Neural progenitor cell (in vitro differentiated cells): Measurements from ENCODE around the gene EFTUD2. TPM values are rescaled to one million over a fixed set of nuclear protein-coding genes. Genes with fewer than 3 reads are reported as not detected.
A peak's percentile ranks its signal among the peaks of the same experiment; 100 is the strongest.

Source experiments
- DNase-seq: peaks from one replicate; pipeline ENCODE4 v3.0.0-alpha.2; 2016; ENCODE audit warnings: low spot score
- H2AFZ ChIP-seq: fragments of 200-600 bp; sonication (generic); replicated peaks from 2 replicates; pipeline ENCODE4 v1.6.1; 2016; ENCODE audit warnings: antibody characterized with exemption
- H3F3A ChIP-seq: fragments of 200-600 bp; sonication (generic); 2 replicates; pipeline ENCODE4 v1.6.1; 2016; ENCODE audit warnings: antibody characterized with exemption, low read depth
- H3K27ac ChIP-seq: fragments of 200-600 bp; sonication (generic); 2 replicates; pipeline ENCODE4 v1.5.1; 2016; ENCODE audit warnings: mild to moderate bottlenecking
- H3K27me3 ChIP-seq: fragments of 200-600 bp; sonication (generic); 2 replicates; pipeline ENCODE4 v1.6.1; 2016; ENCODE audit warnings: mild to moderate bottlenecking, moderate library complexity
- H3K36me3 ChIP-seq: fragments of 200-600 bp; sonication (generic); 2 replicates; pipeline ENCODE4 v1.5.1; 2016
- H3K4me1 ChIP-seq: fragments of 200-600 bp; sonication (generic); 2 replicates; pipeline ENCODE4 v1.6.1; 2016; ENCODE audit warnings: mixed run types
- H3K4me2 ChIP-seq: fragments of 200-600 bp; sonication (generic); 2 replicates; pipeline ENCODE4 v1.6.1; 2016
- H3K4me3 ChIP-seq: fragments of 200-600 bp; sonication (generic); 2 replicates; pipeline ENCODE4 v1.5.1; 2016
- H3K79me2 ChIP-seq: fragments of 200-600 bp; sonication (generic); 2 replicates; pipeline ENCODE4 v1.6.1; 2016; ENCODE audit warnings: low read depth
- H3K9ac ChIP-seq: fragments of 200-600 bp; sonication (generic); 2 replicates; pipeline ENCODE4 v1.6.1; 2016
- H3K9me3 ChIP-seq: fragments of 200-600 bp; sonication (generic); 2 replicates; pipeline ENCODE4 v1.5.1; 2016; ENCODE audit warnings: low read depth
- H4K20me1 ChIP-seq: fragments of 200-600 bp; sonication (generic); 2 replicates; pipeline ENCODE4 v1.6.1; 2016; ENCODE audit warnings: low read depth
- H3K27ac Mint-ChIP-seq: 3 replicates; pipeline ENCODE4 v1.8.0; 2021; ENCODE audit warnings: mixed read lengths
- H3K27me3 Mint-ChIP-seq: 2 replicates; pipeline ENCODE4 v1.8.0; 2022; ENCODE audit warnings: low read depth, mild to moderate bottlenecking, inconsistent platforms, moderate library complexity, mixed read lengths; ENCODE audit not compliant: insufficient read depth
- H3K36me3 Mint-ChIP-seq: 3 replicates; pipeline ENCODE4 v1.8.0; 2021; ENCODE audit warnings: mixed read lengths
- H3K4me1 Mint-ChIP-seq: 3 replicates; pipeline ENCODE4 v1.8.0; 2021; ENCODE audit warnings: mixed read lengths
- H3K4me3 Mint-ChIP-seq: 3 replicates; pipeline ENCODE4 v1.8.0; 2021; ENCODE audit warnings: mild to moderate bottlenecking, moderate library complexity, mixed read lengths
- H3K9me3 Mint-ChIP-seq: 3 replicates; pipeline ENCODE4 v1.8.0; 2020; ENCODE audit warnings: mixed read lengths
- EZH2 ChIP-seq: fragments of 200-600 bp; sonication (generic); IDR thresholded peaks from 2 replicates; pipeline ENCODE4 v1.6.1; 2017; ENCODE audit warnings: antibody characterized with exemption, mild to moderate bottlenecking, moderate library complexity
- EZH2phosphoT487 ChIP-seq: fragments of 200-600 bp; sonication (generic); IDR thresholded peaks from 2 replicates; pipeline ENCODE4 v1.6.1; 2017; ENCODE audit warnings: antibody characterized with exemption
- total RNA-seq: library from RNA; depleted of rRNA; stranded (reverse); fragments of >200 nt; gene quantifications from 2 replicates; pipeline ENCODE4 v1.2.3, GENCODE V29; 2015; ENCODE audit warnings: low replicate concordance
- TF ChIP-seq, protein P1 (sequence below): fragments of 200-600 bp; sonication (generic); IDR thresholded peaks from 2 replicates; pipeline ENCODE4 v1.5.1; 2017; ENCODE audit warnings: antibody characterized with exemption, mild to moderate bottlenecking

EFTUD2 gene
- total RNA-seq, 1 donor from 2014 or later = 185 TPM

DNA sequence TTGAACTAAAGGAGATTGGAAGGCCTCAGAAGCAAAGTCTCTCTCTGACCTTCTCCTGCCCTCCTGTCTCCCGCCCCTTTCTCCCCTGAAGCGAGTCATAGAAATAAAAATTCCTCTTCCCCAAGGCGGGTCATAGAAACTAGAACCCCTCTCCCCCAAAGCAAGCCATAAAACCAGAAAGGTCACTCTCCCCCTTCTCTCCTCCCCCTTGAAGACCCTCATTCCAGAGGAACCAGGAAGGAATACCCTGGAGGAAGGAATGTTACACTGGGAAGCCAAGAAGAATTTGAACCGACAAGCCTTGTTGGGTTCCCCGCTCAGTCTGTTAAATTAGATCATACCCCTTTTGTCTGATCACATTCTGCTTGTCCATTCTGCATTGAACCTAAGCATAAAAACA lies 66.4 kb downstream of the EFTUD2 start:
- peaks cover 28% of the 10 kb centered on the region for H3K79me2 ChIP-seq
- H3K36me3 ChIP-seq = no peaks in the 10 kb centered on the region
- H3K4me1 Mint-ChIP-seq = peaks cover 22% of the 10 kb centered on the region
- TF ChIP-seq EZH2phosphoT487 = no peak
- TF ChIP-seq EZH2 = no peak
- TF ChIP-seq, protein P1, sequence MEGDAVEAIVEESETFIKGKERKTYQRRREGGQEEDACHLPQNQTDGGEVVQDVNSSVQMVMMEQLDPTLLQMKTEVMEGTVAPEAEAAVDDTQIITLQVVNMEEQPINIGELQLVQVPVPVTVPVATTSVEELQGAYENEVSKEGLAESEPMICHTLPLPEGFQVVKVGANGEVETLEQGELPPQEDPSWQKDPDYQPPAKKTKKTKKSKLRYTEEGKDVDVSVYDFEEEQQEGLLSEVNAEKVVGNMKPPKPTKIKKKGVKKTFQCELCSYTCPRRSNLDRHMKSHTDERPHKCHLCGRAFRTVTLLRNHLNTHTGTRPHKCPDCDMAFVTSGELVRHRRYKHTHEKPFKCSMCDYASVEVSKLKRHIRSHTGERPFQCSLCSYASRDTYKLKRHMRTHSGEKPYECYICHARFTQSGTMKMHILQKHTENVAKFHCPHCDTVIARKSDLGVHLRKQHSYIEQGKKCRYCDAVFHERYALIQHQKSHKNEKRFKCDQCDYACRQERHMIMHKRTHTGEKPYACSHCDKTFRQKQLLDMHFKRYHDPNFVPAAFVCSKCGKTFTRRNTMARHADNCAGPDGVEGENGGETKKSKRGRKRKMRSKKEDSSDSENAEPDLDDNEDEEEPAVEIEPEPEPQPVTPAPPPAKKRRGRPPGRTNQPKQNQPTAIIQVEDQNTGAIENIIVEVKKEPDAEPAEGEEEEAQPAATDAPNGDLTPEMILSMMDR = peak; percentile 27
- no peaks in the 10 kb centered on the region for H3K9me3 Mint-ChIP-seq
- peak; percentile 32 for DNase-seq
- peak overlapping the region; percentile 8 for H3K4me3 Mint-ChIP-seq
- H3K36me3 Mint-ChIP-seq = no peaks in the 10 kb centered on the region
- H3F3A ChIP-seq = peaks cover 23% of the 10 kb centered on the region
- peaks cover 9% of the 10 kb centered on the region for H3K27me3 Mint-ChIP-seq
- no peak overlapping the region for H3K27ac Mint-ChIP-seq
- H3K4me1 ChIP-seq = peaks cover 17% of the 10 kb centered on the region
- no peaks in the 10 kb centered on the region for H3K9me3 ChIP-seq
- H3K4me3 ChIP-seq = no peak overlapping the region
- no peaks in the 10 kb centered on the region for H3K27me3 ChIP-seq
- no peak overlapping the region for H3K4me2 ChIP-seq
- H4K20me1 ChIP-seq = peaks cover 12% of the 10 kb centered on the region
- H3K27ac ChIP-seq = no peak overlapping the region
- no peak overlapping the region for H3K9ac ChIP-seq
- peak overlapping the region; percentile 19 for H2AFZ ChIP-seq

DNA sequence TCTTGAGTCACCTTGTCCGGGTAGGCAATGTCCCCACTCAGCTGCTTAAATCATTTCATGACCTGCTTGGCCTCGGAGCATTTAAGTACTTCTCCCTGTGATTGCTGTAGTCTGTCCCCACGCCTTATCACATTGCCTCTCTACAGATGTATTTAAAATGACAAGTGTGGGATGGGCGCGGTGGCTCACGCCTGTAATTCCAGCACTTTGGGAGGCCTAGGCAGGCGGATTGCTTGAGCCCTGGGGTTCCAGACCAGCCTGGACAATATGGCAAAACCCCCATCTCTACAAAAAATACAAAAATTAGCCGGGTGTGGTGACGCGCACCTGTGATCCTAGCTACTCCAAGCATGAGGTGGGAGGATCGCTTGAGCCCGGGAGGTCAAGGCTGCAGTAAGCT lies 67.9 kb downstream of the EFTUD2 start:
- Histone ChIP-seq H3K4me3 (no peak overlapping the region), H3K4me2 (peak overlapping the region; percentile 97)

DNA sequence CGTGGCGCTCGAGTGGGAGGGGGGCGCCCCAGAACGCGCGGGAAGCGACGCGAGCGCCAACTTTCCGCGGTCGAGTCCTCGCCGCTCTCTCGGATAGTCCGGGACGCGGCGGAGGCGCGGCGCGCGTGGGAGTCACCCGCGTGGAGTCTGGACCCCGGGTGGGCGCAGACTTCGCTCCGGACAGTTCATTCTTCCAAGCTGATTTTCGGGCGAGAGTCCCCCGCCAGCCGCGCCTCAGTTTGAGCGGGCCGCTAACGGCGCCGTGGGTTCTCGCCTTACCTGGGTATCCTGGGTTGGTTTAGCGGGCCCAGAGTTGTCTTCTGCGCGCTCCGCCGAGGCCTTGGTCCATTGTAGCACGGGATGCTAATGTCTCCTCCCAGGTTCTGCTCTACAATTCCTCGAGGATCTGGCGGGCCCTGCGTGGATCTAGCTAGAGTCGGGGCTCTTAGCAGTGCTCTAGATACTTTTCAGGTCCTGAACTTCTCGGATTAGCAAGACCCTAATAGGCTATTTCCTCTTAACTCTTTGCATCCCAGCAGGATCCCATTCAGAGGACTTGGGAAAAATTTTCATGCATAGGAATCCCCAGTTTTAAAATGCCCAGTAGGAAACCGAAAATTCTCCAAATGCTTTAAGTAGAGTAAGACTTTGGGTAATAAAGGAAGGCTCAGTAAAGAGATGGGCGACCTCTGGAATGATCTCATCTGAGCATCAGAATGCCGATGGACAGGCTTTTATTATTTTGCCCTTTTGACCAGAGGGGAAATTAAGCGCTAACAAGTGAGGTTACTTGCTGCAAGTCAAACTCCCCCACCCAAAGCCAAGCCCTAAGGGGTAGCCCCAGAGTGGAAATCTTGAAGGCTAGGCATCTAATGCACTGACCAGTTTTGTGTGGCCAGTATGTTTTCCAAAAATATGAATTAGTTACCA lies 68.6 kb downstream of the EFTUD2 start:
- Histone ChIP-seq H3K79me2 (peaks cover 50% of the 10 kb centered on the region), H3K4me3 (peak overlapping the region; percentile 87), H3K4me2 (peak overlapping the region; percentile 97), H3K27ac (no peak overlapping the region), H3K4me1 (peaks cover 17% of the 10 kb centered on the region), H4K20me1 (peaks cover 34% of the 10 kb centered on the region), H3F3A (peaks cover 23% of the 10 kb centered on the region), H3K36me3 (no peaks in the 10 kb centered on the region), H2AFZ (peak overlapping the region; percentile 83), H3K9me3 (no peaks in the 10 kb centered on the region), H3K9ac (no peak overlapping the region), H3K27me3 (no peaks in the 10 kb centered on the region)
- Mint-ChIP-seq H3K4me3 (peak overlapping the region; percentile 94), H3K4me1 (peaks cover 33% of the 10 kb centered on the region), H3K36me3 (no peaks in the 10 kb centered on the region), H3K27me3 (peaks cover 11% of the 10 kb centered on the region), H3K9me3 (no peaks in the 10 kb centered on the region), H3K27ac (peak overlapping the region; percentile 97)
- DNase-seq = peak; percentile 60
- no peak for TF ChIP-seq EZH2

More for the DNA sequence above, 67.9 kb downstream of the EFTUD2 start:
- Histone ChIP-seq H3K79me2 (peaks cover 42% of the 10 kb centered on the region), H3K36me3 (no peaks in the 10 kb centered on the region), H4K20me1 (peaks cover 26% of the 10 kb centered on the region), H3K27ac (no peak overlapping the region), H3K27me3 (no peaks in the 10 kb centered on the region), H2AFZ (no peak overlapping the region), H3K9ac (no peak overlapping the region), H3K9me3 (no peaks in the 10 kb centered on the region), H3F3A (peaks cover 23% of the 10 kb centered on the region), H3K4me1 (peaks cover 17% of the 10 kb centered on the region)
- TF ChIP-seq, protein P1 = no peak
- peak overlapping the region; percentile 17 for H3K27ac Mint-ChIP-seq
- H3K4me3 Mint-ChIP-seq = peak overlapping the region; percentile 73
- no peaks in the 10 kb centered on the region for H3K9me3 Mint-ChIP-seq
- H3K27me3 Mint-ChIP-seq = peaks cover 11% of the 10 kb centered on the region
- H3K36me3 Mint-ChIP-seq = no peaks in the 10 kb centered on the region
- H3K4me1 Mint-ChIP-seq = peaks cover 33% of the 10 kb centered on the region
- DNase-seq = no peak
